ENCODE measurements around the gene TSR2.
A peak's percentile ranks its signal among the peaks of the same experiment; 100 is the strongest.
"Not testable (repeated sequence)": the region's sequence is repeated elsewhere in the genome, so short reads cannot be mapped to it uniquely, and the experiment has no call there.

TSR2 gene

DNA sequence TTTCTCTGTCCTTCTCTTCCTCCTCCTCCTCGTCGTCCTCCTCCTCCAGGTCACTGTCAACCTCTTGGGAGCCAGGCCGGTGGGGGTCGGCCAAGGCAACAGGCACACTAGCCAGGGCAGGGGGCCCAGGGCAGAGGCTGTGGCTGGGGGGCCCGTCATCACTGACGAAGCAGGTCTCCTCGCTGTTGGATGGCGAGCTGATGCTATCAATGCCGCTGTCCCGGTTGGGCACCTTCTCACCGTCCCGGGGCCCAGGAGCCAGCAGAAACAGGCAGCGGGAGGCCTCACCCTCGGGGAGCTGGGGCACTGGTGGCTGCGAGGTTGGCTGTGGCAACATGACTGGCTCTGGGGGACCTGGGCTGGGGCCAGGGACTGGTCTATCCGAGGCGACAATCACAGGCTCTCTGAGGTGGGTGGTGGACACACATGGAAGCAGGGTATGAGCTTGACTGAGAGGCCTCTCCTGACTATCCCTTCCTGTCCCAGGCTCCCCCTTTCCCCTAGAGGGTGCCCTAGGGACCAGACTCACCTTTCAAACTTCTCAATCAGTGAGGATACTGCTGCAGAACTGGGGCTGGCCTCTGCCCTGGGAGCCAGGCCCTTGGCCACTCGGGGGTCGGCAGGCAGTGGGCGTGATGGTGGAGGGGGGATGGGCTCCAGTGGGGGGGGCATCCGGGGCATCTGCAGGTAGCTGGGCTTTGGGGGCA lies 30.0 kb downstream of the TSR2 start:
- H3K9ac ChIP-seq (ENCODE audit: low read depth in 1 of 2, low read length in 2 of 2): no peak overlapping the region
- no peaks in the 10 kb centered on the region for H3K36me3 ChIP-seq (ENCODE audit: control insufficient read depth in 1 of 2, insufficient read depth in 2 of 2, low read length in 2 of 2)
- H3K9me3 ChIP-seq (ENCODE audit: control insufficient read depth in 1 of 2, low read length in 2 of 2): no peaks in the 10 kb centered on the region

DNA sequence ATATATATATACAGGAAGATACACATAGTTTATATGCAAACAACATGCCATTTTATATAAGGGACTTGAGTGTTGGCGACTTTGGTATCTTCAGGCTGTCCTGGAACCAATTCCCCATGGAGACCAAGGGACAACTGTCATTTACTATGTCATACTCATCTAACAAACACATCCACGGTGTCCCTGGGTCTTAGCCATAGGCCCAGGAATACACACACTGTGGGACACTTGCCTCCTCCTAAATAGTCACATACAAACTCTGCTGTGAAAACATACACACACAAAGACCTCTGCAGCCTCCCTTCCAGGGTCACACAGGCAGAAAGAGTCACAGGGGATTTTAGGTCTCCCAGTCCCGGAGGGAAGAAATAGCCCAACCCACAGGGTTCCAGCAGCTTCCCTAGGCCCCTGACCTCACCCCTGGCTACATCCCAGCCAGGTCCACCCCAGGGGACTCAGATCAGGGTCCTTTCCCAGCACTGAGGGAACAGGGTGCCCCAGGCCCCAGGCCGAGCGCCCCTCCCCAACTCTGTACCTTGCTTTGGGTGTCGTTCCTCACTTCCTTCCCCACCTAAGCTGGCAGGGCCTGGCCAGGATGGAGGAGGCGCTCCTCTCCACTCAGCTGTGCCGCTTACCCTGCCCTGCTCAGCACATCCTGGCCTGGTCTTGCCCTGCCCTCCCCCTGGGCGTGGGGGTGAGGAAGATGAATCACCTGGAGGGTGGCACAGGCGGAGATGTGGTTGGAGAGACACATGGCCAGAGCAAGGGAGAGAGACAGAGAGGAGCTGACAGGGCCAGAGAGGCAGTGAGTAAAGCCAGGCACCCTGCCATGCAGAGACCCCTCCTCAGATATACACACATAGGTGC lies 34.0 kb downstream of the TSR2 start:
- H3K4me3 ChIP-seq (ENCODE audit: low read depth in 1 of 2, low read length in 2 of 2): no peak overlapping the region
- no peaks in the 10 kb centered on the region for H3K36me3 ChIP-seq (ENCODE audit: control insufficient read depth in 1 of 2, insufficient read depth in 2 of 2, low read length in 2 of 2)
- H3K27me3 ChIP-seq (ENCODE audit: control insufficient read depth in 1 of 2, insufficient read depth in 2 of 2, low read length in 2 of 2): no peaks in the 10 kb centered on the region
- no peaks in the 10 kb centered on the region for H3K9me3 ChIP-seq (ENCODE audit: control insufficient read depth in 1 of 2, low read length in 2 of 2)
- H3K27ac ChIP-seq (ENCODE audit: low read depth, low read length): no peak overlapping the region
- H3K9ac ChIP-seq (ENCODE audit: low read depth in 1 of 2, low read length in 2 of 2): no peak overlapping the region
- H3K4me1 ChIP-seq (ENCODE audit: control insufficient read depth in 1 of 2, insufficient read depth in 2 of 2, low read length in 2 of 2): no peaks in the 10 kb centered on the region

More for the DNA sequence above, 30.0 kb downstream of the TSR2 start:
- Histone ChIP-seq H3K4me1 (ENCODE audit: control insufficient read depth in 1 of 2, insufficient read depth in 2 of 2, low read length in 2 of 2) (no peaks in the 10 kb centered on the region), H3K4me3 (ENCODE audit: low read depth in 1 of 2, low read length in 2 of 2) (no peak overlapping the region), H3K27ac (ENCODE audit: low read depth, low read length) (no peak overlapping the region), H3K27me3 (ENCODE audit: control insufficient read depth in 1 of 2, insufficient read depth in 2 of 2, low read length in 2 of 2) (no peaks in the 10 kb centered on the region)

DNA sequence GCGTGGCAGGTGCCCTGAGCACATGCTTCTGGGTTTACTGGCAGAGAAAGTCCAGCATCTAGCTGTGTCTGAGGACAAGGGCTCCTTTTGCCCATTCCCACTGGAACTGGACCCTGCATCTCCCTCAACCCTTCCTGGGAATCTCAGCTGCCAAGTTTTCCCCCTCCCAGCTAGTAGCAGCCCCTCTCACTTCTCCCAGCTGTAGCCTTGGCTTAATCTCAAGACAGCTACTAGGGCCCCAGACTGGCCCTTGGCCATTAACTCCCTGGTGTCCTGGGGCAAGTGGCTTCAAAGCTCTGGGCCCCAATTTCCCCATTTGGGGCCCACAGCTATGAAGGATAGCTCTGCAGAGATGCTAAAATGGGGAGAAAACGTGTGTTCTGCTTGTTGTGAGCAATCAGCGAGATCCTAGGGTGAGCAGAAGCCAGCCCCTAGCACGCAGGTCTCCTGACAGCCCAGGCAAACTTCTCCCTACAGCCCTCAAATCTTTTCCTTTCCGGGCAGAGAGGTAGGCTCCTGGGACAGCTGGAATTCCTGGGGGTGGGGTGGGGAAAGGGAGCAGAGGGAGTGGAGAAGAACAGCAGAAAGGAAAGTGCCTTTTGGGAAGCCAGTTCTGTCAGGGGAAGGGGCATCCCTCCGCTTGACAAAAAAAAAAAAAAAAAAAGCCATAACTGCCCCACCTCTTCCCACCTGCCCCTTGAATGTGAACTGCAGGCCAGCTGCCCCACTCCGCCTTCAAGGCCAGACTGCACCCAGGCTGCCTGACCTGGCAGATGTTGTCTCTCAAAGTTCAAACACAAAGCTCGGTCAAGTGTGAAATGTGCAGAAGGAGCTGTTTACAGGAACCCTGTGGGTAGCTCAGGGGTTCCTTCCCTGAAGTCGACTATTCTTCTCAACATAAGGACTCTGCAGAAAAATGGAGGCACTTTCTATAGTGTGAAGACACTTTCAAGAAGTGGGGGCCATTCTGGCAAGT lies 39.2 kb downstream of the TSR2 start:
- Histone ChIP-seq H3K4me3 (ENCODE audit: low read depth in 1 of 2, low read length in 2 of 2) (no peak overlapping the region), H3K9ac (ENCODE audit: low read depth in 1 of 2, low read length in 2 of 2) (no peak overlapping the region), H3K9me3 (ENCODE audit: control insufficient read depth in 1 of 2, low read length in 2 of 2) (no peaks in the 10 kb centered on the region), H3K27me3 (ENCODE audit: control insufficient read depth in 1 of 2, insufficient read depth in 2 of 2, low read length in 2 of 2) (no peaks in the 10 kb centered on the region), H3K36me3 (ENCODE audit: control insufficient read depth in 1 of 2, insufficient read depth in 2 of 2, low read length in 2 of 2) (no peaks in the 10 kb centered on the region), H3K27ac (ENCODE audit: low read depth, low read length) (no peak overlapping the region), H3K4me1 (ENCODE audit: control insufficient read depth in 1 of 2, insufficient read depth in 2 of 2, low read length in 2 of 2) (peaks cover 7 to 16% of the 10 kb centered on the region in 2 donors)

DNA sequence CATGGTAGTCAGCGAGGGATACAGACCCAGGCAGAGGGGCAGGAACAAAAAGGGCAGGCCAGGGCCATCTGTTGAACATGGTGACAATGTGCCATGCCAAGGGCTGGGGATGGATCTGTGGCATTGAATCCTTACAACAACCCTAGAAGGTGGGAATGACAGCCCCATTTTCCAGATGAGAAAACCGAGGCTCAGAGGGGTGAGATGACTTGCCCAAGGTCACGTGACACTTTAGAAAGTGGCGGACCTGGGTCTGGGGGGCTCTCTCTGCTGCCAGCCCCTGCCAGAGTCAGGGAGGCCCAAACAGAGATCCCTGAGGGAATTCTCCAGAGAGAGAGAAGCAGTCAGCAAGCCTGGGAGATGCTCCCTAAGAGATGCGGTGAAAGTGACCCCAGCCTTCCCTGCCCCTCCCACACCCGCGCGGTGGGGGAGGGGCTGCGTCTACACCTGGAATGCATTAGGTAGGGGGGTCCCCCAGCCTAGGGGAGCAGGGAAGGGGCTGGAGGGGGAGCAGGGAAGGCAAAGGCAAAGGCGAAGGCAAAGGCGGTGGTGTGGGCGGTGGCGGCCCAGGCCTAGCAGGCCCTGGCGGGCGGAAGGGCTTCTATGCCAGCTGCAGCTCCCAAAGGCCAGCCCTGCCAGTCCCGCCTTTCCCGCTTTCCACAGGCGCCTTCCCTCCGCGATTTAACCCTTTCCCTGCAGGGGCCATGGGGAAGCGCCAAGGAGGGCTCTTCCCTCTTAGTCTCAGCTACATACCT lies 42.8 kb downstream of the TSR2 start:
- peak overlapping the region; percentile 10 for H3K27ac ChIP-seq (ENCODE audit: low read depth, low read length)
- no peaks in the 10 kb centered on the region for H3K36me3 ChIP-seq (ENCODE audit: control insufficient read depth in 1 of 2, insufficient read depth in 2 of 2, low read length in 2 of 2)
- no peak overlapping the region for H3K9ac ChIP-seq (ENCODE audit: low read depth in 1 of 2, low read length in 2 of 2)
- no peaks in the 10 kb centered on the region for H3K9me3 ChIP-seq (ENCODE audit: control insufficient read depth in 1 of 2, low read length in 2 of 2)
- H3K4me3 ChIP-seq (ENCODE audit: low read depth in 1 of 2, low read length in 2 of 2): no peak overlapping the region
- peaks cover 7 to 16% of the 10 kb centered on the region in 2 donors for H3K4me1 ChIP-seq (ENCODE audit: control insufficient read depth in 1 of 2, insufficient read depth in 2 of 2, low read length in 2 of 2)
- H3K27me3 ChIP-seq (ENCODE audit: control insufficient read depth in 1 of 2, insufficient read depth in 2 of 2, low read length in 2 of 2): no peaks in the 10 kb centered on the region

DNA sequence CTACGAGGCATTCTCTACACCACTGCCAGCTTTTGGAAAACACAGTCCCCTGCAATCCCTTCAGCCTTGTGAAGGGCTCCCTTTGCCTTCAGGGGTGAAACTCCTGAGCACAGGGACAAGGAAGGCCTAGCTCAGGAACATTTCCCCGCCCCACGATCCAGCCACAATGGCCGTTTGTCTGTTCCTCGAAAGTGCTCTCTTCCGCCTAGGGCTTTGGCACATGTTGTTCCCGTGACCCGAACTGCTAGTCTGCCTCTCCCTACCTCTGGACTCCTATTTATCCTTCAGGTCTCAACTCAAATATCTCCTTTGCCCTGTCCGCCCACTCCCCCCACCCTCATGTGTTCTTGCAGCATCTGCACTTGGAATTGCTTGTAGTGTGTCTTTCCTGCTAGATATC lies 43.7 kb downstream of the TSR2 start:
- no peaks in the 10 kb centered on the region for H3K27me3 ChIP-seq (ENCODE audit: control insufficient read depth in 1 of 2, insufficient read depth in 2 of 2, low read length in 2 of 2)
- H3K27ac ChIP-seq (ENCODE audit: low read depth, low read length): no peak overlapping the region
- H3K9me3 ChIP-seq (ENCODE audit: control insufficient read depth in 1 of 2, low read length in 2 of 2): no peaks in the 10 kb centered on the region
- H3K4me1 ChIP-seq (ENCODE audit: control insufficient read depth in 1 of 2, insufficient read depth in 2 of 2, low read length in 2 of 2): peaks cover 7 to 16% of the 10 kb centered on the region in 2 donors
- no peaks in the 10 kb centered on the region for H3K36me3 ChIP-seq (ENCODE audit: control insufficient read depth in 1 of 2, insufficient read depth in 2 of 2, low read length in 2 of 2)
- H3K9ac ChIP-seq (ENCODE audit: low read depth in 1 of 2, low read length in 2 of 2): no peak overlapping the region
- H3K4me3 ChIP-seq (ENCODE audit: low read depth in 1 of 2, low read length in 2 of 2): no peak overlapping the region

DNA sequence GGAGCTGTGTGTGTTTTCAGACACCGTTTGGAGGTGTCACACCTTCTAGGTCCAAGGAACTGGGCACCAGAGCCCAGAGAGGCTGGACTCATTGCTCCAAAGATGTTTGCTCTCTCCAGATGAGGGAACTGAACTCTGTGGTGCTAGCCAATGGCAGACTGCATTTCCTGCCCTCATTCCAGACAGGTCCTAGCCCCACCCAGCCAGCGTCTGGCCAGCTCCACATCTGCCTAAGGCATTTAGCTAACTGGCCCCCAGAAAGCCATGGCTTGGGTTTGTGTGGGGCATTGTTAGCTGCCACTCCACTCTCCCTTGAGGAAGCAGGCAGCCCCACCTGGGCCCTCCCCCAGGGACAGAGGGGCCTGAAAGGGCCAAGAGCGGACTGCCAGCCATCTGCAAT lies 44.5 kb downstream of the TSR2 start:
- Histone ChIP-seq H3K9me3 (ENCODE audit: control insufficient read depth in 1 of 2, low read length in 2 of 2) (no peaks in the 10 kb centered on the region), H3K4me3 (ENCODE audit: low read depth in 1 of 2, low read length in 2 of 2) (no peak overlapping the region), H3K27me3 (ENCODE audit: control insufficient read depth in 1 of 2, insufficient read depth in 2 of 2, low read length in 2 of 2) (no peaks in the 10 kb centered on the region), H3K27ac (ENCODE audit: low read depth, low read length) (no peak overlapping the region), H3K36me3 (ENCODE audit: control insufficient read depth in 1 of 2, insufficient read depth in 2 of 2, low read length in 2 of 2) (no peaks in the 10 kb centered on the region), H3K9ac (ENCODE audit: low read depth in 1 of 2, low read length in 2 of 2) (no peak overlapping the region), H3K4me1 (ENCODE audit: control insufficient read depth in 1 of 2, insufficient read depth in 2 of 2, low read length in 2 of 2) (peaks cover 7 to 16% of the 10 kb centered on the region in 2 donors)

DNA sequence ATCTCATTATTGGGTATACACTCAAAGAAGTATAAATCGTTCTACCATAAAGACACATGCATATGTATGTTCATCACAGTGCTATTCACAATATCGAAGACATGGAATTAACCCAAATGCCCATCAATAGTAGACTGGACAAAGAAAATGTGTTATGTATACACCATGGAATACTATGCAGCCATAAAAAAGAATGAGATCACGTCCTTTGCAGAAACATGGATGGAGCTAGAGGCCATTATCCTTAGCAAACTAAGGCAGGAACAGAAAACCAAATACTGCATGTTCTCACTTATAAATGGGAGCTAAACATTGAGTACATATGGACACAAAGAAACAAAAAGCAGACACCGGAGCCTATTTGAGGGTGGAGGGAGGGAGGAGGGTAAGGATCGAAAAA lies 49.6 kb downstream of the TSR2 start:
- H3K4me3 ChIP-seq (ENCODE audit: low read depth in 1 of 2, low read length in 2 of 2); H3K9me3 ChIP-seq (ENCODE audit: control insufficient read depth in 1 of 2, low read length in 2 of 2); H3K27me3 ChIP-seq (ENCODE audit: control insufficient read depth in 1 of 2, insufficient read depth in 2 of 2, low read length in 2 of 2); H3K4me1 ChIP-seq (ENCODE audit: control insufficient read depth in 1 of 2, insufficient read depth in 2 of 2, low read length in 2 of 2); H3K36me3 ChIP-seq (ENCODE audit: control insufficient read depth in 1 of 2, insufficient read depth in 2 of 2, low read length in 2 of 2); H3K27ac ChIP-seq (ENCODE audit: low read depth, low read length); H3K9ac ChIP-seq (ENCODE audit: low read depth in 1 of 2, low read length in 2 of 2): not testable (repeated sequence)

DNA sequence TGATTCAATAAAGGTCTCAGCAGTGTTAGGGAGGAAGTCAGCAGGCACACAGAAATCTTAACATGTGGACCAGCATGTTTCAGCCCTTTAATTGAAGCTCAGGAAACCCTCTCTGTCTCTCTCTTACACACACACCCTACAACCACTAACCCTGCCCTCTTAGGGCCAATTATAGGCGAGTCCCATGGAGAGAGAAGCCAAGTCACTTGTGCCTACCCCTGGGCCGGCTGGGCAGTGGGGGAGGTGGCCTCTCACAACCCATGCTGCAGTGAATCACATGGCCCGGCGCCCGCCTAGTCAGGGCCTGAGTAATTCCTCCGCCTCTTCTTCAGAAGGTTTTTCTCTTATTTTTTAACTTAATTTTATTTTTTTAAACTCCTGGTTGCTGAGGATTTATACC lies 52.1 kb downstream of the TSR2 start:
- H3K9ac ChIP-seq (ENCODE audit: low read depth in 1 of 2, low read length in 2 of 2): no peak overlapping the region
- H3K9me3 ChIP-seq (ENCODE audit: control insufficient read depth in 1 of 2, low read length in 2 of 2): no peaks in the 10 kb centered on the region
- H3K27me3 ChIP-seq (ENCODE audit: control insufficient read depth in 1 of 2, insufficient read depth in 2 of 2, low read length in 2 of 2): no peaks in the 10 kb centered on the region
- no peaks in the 10 kb centered on the region for H3K4me1 ChIP-seq (ENCODE audit: control insufficient read depth in 1 of 2, insufficient read depth in 2 of 2, low read length in 2 of 2)
- no peaks in the 10 kb centered on the region for H3K36me3 ChIP-seq (ENCODE audit: control insufficient read depth in 1 of 2, insufficient read depth in 2 of 2, low read length in 2 of 2)
- H3K27ac ChIP-seq (ENCODE audit: low read depth, low read length): no peak overlapping the region
- H3K4me3 ChIP-seq (ENCODE audit: low read depth in 1 of 2, low read length in 2 of 2): no peak overlapping the region

DNA sequence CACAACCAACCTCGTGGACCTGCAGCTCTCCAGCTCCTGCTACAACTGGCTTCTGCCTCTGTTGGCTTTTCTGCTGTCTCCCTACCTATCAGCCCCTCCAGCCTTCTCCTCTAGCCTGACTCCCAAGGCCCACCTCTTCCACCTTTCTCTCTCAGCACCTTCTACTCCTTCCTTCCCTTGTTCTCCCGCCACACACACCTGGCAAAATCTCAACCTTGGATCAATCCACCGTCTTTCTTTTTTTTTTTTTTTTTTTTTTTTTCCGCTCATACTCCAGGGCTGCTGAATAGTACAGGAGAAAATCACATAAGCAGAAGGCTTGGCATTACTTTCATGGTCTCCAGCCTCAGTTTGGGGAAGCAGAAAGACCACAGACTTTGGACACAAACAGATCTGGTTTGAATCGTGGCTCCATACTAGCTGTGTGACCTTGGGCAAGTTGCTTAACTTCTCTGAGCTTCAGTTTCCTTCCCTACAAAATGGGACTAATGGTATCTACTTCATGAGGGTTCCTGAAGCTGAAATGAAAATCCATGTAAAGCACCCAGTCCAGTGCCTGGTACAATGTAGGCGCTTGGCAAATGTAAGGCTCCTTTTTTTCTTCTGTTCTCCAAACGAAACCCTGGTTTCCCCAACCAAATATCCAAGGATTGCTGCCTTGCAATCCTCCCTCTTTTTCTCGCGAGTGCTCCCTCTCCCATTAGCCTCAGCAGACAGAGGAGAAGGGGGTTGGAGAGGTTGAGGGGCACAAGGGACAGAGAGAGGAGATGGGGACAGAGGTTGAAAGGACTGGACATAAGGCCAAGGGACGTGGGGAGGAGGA lies 54.2 kb downstream of the TSR2 start:
- H3K9ac ChIP-seq (ENCODE audit: low read depth in 1 of 2, low read length in 2 of 2): peak overlapping the region; percentile 43 to 47

More for the DNA sequence above, 54.2 kb downstream of the TSR2 start:
- H3K27ac ChIP-seq (ENCODE audit: low read depth, low read length): no peak overlapping the region
- no peaks in the 10 kb centered on the region for H3K36me3 ChIP-seq (ENCODE audit: control insufficient read depth in 1 of 2, insufficient read depth in 2 of 2, low read length in 2 of 2)
- H3K4me1 ChIP-seq (ENCODE audit: control insufficient read depth in 1 of 2, insufficient read depth in 2 of 2, low read length in 2 of 2): no peaks in the 10 kb centered on the region
- no peaks in the 10 kb centered on the region for H3K27me3 ChIP-seq (ENCODE audit: control insufficient read depth in 1 of 2, insufficient read depth in 2 of 2, low read length in 2 of 2)
- peak overlapping the region; percentile 43 to 62 for H3K4me3 ChIP-seq (ENCODE audit: low read depth in 1 of 2, low read length in 2 of 2)
- H3K9me3 ChIP-seq (ENCODE audit: control insufficient read depth in 1 of 2, low read length in 2 of 2): no peaks in the 10 kb centered on the region
